ENCODE data around the gene ADAMTSL3. TPM values are rescaled to one million over a fixed set of nuclear protein-coding genes. Genes with fewer than 3 reads are reported as not detected.

The ADAMTSL3 gene, protein sequence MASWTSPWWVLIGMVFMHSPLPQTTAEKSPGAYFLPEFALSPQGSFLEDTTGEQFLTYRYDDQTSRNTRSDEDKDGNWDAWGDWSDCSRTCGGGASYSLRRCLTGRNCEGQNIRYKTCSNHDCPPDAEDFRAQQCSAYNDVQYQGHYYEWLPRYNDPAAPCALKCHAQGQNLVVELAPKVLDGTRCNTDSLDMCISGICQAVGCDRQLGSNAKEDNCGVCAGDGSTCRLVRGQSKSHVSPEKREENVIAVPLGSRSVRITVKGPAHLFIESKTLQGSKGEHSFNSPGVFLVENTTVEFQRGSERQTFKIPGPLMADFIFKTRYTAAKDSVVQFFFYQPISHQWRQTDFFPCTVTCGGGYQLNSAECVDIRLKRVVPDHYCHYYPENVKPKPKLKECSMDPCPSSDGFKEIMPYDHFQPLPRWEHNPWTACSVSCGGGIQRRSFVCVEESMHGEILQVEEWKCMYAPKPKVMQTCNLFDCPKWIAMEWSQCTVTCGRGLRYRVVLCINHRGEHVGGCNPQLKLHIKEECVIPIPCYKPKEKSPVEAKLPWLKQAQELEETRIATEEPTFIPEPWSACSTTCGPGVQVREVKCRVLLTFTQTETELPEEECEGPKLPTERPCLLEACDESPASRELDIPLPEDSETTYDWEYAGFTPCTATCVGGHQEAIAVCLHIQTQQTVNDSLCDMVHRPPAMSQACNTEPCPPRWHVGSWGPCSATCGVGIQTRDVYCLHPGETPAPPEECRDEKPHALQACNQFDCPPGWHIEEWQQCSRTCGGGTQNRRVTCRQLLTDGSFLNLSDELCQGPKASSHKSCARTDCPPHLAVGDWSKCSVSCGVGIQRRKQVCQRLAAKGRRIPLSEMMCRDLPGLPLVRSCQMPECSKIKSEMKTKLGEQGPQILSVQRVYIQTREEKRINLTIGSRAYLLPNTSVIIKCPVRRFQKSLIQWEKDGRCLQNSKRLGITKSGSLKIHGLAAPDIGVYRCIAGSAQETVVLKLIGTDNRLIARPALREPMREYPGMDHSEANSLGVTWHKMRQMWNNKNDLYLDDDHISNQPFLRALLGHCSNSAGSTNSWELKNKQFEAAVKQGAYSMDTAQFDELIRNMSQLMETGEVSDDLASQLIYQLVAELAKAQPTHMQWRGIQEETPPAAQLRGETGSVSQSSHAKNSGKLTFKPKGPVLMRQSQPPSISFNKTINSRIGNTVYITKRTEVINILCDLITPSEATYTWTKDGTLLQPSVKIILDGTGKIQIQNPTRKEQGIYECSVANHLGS (N-terminal part only)
- total RNA-seq = 10 to 100 TPM in 3 of 8 experiments, under 1 TPM in 5; 0.08 to 53.7 (median 0.32) TPM

GRCh38 chr15:83653639-83654378 lies at the start of gene ADAMTSL3:
TSS of gene ADAMTSL3 (plus strand) at chr15:83654123. CDS start at chr15:83655762, 1,639 bp downstream.
- Histone ChIP-seq H3K4me3 (peak within 1 kb of the TSS; percentile 17 to 32 (median 29)), H3K4me1 (replicated peaks in 1 of 2) (no peaks in the 10 kb centered on the region), H3K27ac (no peak within 1 kb of the TSS)
- in situ Hi-C loops (cut with MboI; ENCODE audit: low pct_unique_long_range_greater_than_20kb in 2 of 9, low sequenced_read_pairs in 9 of 9, unreplicated experiment in 9 of 9) = no loop called here
- peak in 7 of 8 experiments; percentile 70 to 86 (median 78) for ATAC-seq (replicated peaks in 6 of 8)
- no CpG with 5 or more reads among the region's 105 CpGs for WGBS, 10 experiments

DNA sequence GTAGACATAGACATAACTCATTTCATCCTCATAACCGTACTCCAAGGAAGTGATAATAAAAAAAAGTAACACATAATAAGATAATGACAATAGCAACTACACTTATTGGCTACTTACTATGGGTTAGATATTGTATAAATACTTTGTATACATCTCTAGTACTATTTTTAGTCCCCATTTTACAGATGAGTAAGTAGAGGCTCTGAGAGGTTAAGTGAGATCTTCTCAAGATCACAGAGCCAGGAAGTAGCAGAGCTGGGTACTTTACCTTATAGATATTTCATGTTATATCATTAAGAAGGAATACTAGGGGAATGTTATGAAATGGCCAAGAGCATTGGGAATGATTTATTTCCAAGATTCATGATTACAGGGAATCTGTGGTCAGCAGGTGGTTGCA lies 49.4 kb upstream of the ADAMTSL3 start:
- Histone ChIP-seq H3K27ac (no peak overlapping the region), H3K4me3 (no peak overlapping the region), H3K4me1 (replicated peaks in 1 of 2) (no peaks in the 10 kb centered on the region)
- no peak for ATAC-seq (replicated peaks in 6 of 8)
- in situ Hi-C loops (cut with MboI; ENCODE audit: low pct_unique_long_range_greater_than_20kb in 2 of 9, low sequenced_read_pairs in 9 of 9, unreplicated experiment in 9 of 9) = no loop called here
- WGBS, 10 experiments = 40 to 100% (median 83%) methylated on average over 1 of the region's 1 CpG; no CpG with 5 or more reads in 1 of the 10 experiments

GRCh38 chr15:83605111-83605945 lies 48.6 kb upstream of the ADAMTSL3 start:
- in situ Hi-C loops (cut with MboI; ENCODE audit: low pct_unique_long_range_greater_than_20kb in 2 of 9, low sequenced_read_pairs in 9 of 9, unreplicated experiment in 9 of 9) = no loop called here
- ATAC-seq (replicated peaks in 6 of 8) = no peak
- Histone ChIP-seq H3K4me1 (replicated peaks in 1 of 2) (no peaks in the 10 kb centered on the region), H3K27ac (no peak overlapping the region), H3K4me3 (no peak overlapping the region)
- 16 to 88% (median 59%) methylated on average over 1 to 6 of the region's 7 CpGs for WGBS, 10 experiments

DNA sequence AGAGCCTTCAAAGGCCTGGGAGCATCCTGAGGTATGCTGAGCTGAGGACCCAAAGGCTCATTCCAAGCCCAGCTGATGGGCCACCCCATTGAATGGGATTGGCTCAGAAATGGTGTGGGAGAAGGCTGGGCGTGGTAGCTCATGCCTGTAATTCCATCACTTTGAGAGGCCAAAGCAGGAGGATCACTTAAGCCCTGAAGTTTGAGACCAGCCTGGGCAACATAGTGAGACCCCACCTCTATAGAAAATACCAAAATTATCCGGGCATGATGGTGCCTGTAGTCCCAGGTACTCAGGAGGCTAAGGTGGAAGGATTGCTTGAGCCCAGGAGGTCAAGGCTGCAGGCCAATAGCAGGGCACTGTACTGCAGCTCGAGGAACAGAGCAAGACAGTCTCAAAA lies 43.8 kb upstream of the ADAMTSL3 start:
- in situ Hi-C loops (cut with MboI; ENCODE audit: low pct_unique_long_range_greater_than_20kb in 2 of 9, low sequenced_read_pairs in 9 of 9, unreplicated experiment in 9 of 9) = no loop called here
- Histone ChIP-seq H3K27ac (no peak overlapping the region), H3K4me3 (no peak overlapping the region), H3K4me1 (replicated peaks in 1 of 2) (no peaks in the 10 kb centered on the region)
- WGBS, 10 experiments = 17 to 100% (median 40%) methylated on average over 1 to 3 of the region's 3 CpGs; no CpG with 5 or more reads in 1 of the 10 experiments
- ATAC-seq (replicated peaks in 6 of 8) = no peak

- Histone ChIP-seq H3K4me1 (replicated peaks in 1 of 2) (no peaks in the 10 kb centered on the region), H3K4me3 (no peak overlapping the region), H3K27ac (no peak overlapping the region)
- WGBS, 10 experiments = 9 to 90% (median 60%) methylated on average over 1 to 6 of the region's 9 CpGs; no CpG with 5 or more reads in 3 of the 10 experiments
- in situ Hi-C loops (cut with MboI; ENCODE audit: low pct_unique_long_range_greater_than_20kb in 2 of 9, low sequenced_read_pairs in 9 of 9, unreplicated experiment in 9 of 9) = no loop called here
- peak in 1 of 8 experiments; percentile 29 for ATAC-seq (replicated peaks in 6 of 8)
These were observed 42.8 kb upstream of the ADAMTSL3 start for GRCh38 chr15:83610901-83611685.

DNA sequence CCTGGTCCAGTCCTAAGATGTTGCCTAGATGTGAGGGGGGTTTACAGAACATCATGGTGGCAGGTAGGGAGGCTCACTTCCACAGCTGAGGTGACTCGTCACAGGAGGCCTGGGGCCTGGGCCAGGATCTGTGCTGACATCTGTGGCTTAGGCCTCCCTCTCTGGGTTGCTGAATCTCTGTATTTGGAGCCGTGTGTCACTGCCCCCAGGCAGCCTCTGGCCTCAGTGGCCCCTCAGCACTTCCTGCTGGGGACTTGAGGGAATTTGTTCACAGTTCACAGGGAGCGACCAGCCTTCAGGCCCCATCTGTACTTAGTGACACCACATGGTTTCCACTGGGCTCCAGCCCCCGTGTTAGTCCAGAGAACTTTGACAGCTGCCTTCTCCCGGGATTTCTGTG lies 41.7 kb upstream of the ADAMTSL3 start:
- no peak overlapping the region for H3K4me3 ChIP-seq
- WGBS, 10 experiments = 0 to 100% (median 45%) methylated on average over 1 to 2 of the region's 5 CpGs; no CpG with 5 or more reads in 4 of the 10 experiments
- H3K4me1 ChIP-seq (replicated peaks in 1 of 2) = no peaks in the 10 kb centered on the region
- no peak overlapping the region for H3K27ac ChIP-seq
- ATAC-seq (replicated peaks in 6 of 8) = peak in 2 of 8 experiments; percentile 3 to 52
- in situ Hi-C loops (cut with MboI; ENCODE audit: low pct_unique_long_range_greater_than_20kb in 2 of 9, low sequenced_read_pairs in 9 of 9, unreplicated experiment in 9 of 9) = no loop called here

DNA sequence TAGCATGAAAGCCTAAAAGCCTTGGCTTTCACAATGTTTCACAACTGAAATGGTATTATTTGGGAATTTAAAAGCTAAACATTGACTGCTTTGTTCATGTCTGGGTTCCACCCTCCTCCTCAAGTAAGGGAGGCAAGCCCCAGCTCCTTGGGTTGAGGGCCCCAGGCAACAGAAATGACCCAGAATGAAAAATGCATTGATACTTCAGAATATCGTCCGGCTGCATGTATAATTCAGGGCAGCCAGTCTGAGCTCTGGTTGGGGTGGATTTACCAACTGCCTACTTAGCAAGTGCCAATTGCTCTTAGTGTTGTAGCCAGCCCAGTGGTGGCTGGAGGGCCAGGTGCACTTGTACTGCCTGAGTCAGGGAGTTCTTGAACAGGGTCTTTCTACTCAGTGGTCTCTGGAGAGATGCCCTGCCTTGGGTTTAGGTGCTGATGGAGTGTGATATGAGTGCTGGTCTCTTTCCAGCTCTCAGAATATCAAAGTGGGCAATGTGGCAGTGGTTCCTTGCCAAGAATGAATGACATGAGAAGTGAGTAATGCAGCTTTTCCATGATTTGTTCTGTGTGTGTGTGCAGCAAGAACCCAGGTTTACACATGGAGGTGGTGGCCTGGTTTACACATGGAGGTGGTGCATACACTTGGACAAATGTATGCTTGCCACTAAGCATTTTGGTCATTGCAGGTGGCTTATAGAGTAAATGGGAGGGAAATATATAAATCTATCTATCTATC lies 40.9 kb upstream of the ADAMTSL3 start:
- Histone ChIP-seq H3K27ac (no peak overlapping the region), H3K4me3 (no peak overlapping the region), H3K4me1 (replicated peaks in 1 of 2) (no peaks in the 10 kb centered on the region)
- WGBS, 10 experiments = 0 to 100% (median 43%) methylated on average over 2 of the region's 2 CpGs; no CpG with 5 or more reads in 4 of the 10 experiments
- peak in 3 of 8 experiments; percentile 54 to 73 (median 62) for ATAC-seq (replicated peaks in 6 of 8)
- in situ Hi-C loops (cut with MboI; ENCODE audit: low pct_unique_long_range_greater_than_20kb in 2 of 9, low sequenced_read_pairs in 9 of 9, unreplicated experiment in 9 of 9) = no loop called here

- in situ Hi-C loops (cut with MboI; ENCODE audit: low pct_unique_long_range_greater_than_20kb in 2 of 9, low sequenced_read_pairs in 9 of 9, unreplicated experiment in 9 of 9) = no loop called here
- 14 to 100% (median 100%) methylated on average over 1 of the region's 2 CpGs; no CpG with 5 or more reads in 7 of the 10 experiments for WGBS, 10 experiments
- ATAC-seq (replicated peaks in 6 of 8) = peak in 3 of 8 experiments; percentile 18 to 57 (median 35)
These were observed 40.2 kb upstream of the ADAMTSL3 start for GRCh38 chr15:83613714-83614113.

DNA sequence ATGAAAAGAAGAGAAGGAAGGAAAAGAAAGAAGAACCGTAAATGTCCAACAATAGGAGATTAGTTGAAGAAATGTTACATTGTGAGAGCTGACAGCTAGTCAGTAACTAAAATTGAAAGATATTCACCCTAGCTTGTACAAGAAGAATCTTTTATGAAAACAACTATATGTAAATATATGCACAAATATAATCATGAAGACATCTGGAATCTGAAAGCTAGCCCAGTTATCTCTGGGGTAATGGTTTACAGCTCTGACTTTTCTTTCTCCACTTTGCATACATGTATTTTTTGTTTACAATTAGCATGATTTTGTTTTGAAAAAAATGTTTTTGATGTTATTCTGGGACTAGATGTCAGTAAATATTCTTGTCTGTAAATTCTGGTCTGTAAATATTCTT lies 37.1 kb upstream of the ADAMTSL3 start:
- WGBS, 10 experiments = 5 to 100% (median 88%) methylated on average over 1 of the region's 1 CpG; no CpG with 5 or more reads in 1 of the 10 experiments

More at GRCh38 chr15:83613714-83614113, 40.2 kb upstream of the ADAMTSL3 start:
- Histone ChIP-seq H3K4me3 (no peak overlapping the region), H3K4me1 (replicated peaks in 1 of 2) (no peaks in the 10 kb centered on the region), H3K27ac (no peak overlapping the region)

GRCh38 chr15:83626171-83626802 lies 27.6 kb upstream of the ADAMTSL3 start:
- no peak for ATAC-seq (replicated peaks in 6 of 8)
- in situ Hi-C loops (cut with MboI; ENCODE audit: low pct_unique_long_range_greater_than_20kb in 2 of 9, low sequenced_read_pairs in 9 of 9, unreplicated experiment in 9 of 9) = no loop called here
- Histone ChIP-seq H3K4me3 (no peak overlapping the region), H3K4me1 (replicated peaks in 1 of 2) (no peaks in the 10 kb centered on the region), H3K27ac (no peak overlapping the region)
- 46 to 93% (median 75%) methylated on average over 1 to 2 of the region's 2 CpGs; no CpG with 5 or more reads in 4 of the 10 experiments for WGBS, 10 experiments

More for the DNA sequence above, 37.1 kb upstream of the ADAMTSL3 start:
- in situ Hi-C loops (cut with MboI; ENCODE audit: low pct_unique_long_range_greater_than_20kb in 2 of 9, low sequenced_read_pairs in 9 of 9, unreplicated experiment in 9 of 9) = no loop called here
- H3K27ac ChIP-seq = no peak overlapping the region
- H3K4me3 ChIP-seq = no peak overlapping the region
- peak in 3 of 8 experiments; percentile 47 to 77 (median 51) for ATAC-seq (replicated peaks in 6 of 8)
- H3K4me1 ChIP-seq (replicated peaks in 1 of 2) = no peaks in the 10 kb centered on the region

All from motor neuron (in vitro differentiated cells).